HG03095 (cell line): ENCODE data around the gene ZDHHC20.
A peak's percentile ranks its signal among the peaks of the same experiment; 100 is the strongest.

ENCODE experiments used
- ATAC-seq: cut with Tn5 transposase; IDR thresholded peaks from one replicate; pipeline ENCODE4 v1.9.1; 2021; ENCODE audit warnings: moderate library complexity; ENCODE audit not compliant: unreplicated experiment

ZDHHC20 gene

DNA sequence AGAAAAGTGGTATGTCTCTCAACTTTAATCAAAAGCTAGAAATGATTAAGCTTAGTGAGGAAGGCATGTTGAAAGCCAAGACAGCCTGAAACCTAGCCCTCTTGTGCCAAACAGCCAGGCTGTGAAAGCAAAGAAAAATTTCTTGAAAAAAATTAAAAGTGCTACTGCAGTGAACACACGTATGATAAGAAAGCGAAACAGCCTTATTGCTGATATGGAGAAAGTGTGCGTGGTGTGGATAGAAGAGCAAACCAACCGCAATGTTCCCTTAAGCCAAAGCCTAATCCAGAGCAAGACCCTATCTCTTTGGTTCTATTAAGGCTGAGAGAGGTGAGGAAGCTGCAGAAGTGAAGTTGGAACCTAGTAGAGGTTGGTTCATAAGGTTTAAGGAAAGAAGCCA is 96.4 kb downstream of the ZDHHC20 start:
- ATAC-seq = no peak

DNA sequence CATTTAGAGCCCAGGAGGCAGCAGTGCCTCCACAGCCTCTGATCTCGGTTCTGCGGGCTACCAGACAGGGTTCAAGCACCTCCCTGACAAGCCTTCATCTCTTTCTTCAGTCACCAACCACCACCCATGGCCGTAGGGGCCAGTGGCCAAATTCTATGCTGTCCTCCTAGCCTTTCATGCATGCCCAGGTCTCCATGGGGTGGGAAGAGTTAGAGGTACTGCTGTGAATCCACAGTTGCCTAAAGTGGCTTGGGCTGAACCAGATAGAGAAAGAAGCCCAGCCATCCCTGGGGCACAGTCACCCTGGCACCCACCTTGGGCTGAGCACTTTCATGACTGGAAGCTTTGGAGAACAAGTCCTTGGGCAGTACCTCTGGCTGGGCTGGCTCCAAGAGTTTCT is 97.4 kb downstream of the ZDHHC20 start:
- no peak for ATAC-seq

DNA sequence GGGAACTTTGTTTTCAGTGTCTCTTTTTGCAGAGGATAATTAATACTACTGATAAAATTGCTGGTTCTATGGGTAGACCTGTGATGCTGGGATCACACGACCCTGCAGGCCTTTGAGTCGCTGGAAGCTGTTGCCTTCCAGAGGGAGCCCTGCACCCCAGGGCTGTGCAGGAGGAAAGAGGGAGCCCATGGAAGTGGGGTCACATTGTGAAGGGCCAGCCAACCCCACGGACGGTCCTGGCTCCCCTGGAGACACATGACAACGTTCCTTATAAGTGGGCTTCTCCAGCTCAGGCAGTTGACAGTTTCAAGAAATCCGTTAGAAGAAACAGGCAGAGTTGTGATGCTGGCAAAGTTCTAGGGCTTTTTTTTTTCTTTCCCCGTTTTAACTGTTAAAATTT is 98.0 kb downstream of the ZDHHC20 start:
- ATAC-seq = no peak

DNA sequence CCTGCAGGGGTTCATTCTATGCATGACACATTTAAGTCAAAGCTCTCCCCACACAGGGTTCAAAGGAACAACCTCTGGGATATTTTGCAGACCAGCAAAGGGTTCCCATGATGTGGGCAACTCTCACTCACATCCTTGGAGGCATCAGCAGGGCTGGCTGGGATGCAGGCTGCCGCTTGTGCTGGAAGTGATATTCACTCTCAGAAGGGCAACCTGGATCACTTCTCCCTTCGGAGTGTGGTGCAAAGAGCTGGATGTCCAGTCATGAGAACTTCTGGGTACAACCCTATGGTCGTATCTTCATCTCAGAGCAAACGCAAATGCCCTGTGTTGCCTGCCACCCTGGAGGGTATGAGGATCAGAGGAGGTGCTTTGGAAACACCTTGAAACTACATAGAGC is 98.6 kb downstream of the ZDHHC20 start:
- no peak for ATAC-seq

DNA sequence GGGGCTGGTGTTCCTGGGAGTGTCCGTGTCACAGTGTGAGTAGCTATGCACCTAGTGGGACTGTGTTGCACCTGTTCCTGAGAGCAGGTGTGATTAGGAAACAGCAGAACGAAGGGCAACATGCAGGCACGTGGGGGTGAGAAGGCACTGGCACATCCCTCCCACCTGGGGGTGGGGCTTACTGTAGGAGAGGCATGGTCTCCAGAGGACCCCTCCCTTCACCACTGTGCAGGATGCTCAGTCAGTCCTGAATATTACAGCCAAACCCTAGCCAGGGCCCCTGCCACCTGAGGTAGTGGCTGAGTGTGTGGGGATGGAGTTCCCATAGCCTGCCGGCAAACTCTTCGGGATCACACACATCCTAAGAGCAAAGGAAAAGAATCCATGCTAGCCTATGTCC is 99.2 kb downstream of the ZDHHC20 start:
- no peak for ATAC-seq

DNA sequence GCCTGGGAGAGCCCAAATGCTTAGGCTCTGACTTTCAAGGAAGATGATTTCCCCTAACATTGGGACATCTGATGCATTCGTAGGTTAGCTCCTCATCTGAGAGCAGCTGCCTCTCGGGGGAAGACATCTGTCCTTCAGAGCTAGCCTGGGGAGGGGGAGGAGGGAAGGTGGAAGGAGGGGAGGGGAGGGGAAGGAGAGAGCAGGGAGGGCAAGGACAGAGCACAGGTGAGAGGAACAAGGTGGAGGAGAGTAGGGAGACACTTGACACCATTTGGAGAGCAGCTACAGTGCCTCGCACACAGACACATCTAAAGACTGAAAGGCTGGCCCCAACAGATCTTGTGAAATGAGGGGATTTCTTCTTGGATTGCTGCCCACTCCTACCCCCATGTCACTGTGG is 103.8 kb downstream of the ZDHHC20 start:
- ATAC-seq = no peak

DNA sequence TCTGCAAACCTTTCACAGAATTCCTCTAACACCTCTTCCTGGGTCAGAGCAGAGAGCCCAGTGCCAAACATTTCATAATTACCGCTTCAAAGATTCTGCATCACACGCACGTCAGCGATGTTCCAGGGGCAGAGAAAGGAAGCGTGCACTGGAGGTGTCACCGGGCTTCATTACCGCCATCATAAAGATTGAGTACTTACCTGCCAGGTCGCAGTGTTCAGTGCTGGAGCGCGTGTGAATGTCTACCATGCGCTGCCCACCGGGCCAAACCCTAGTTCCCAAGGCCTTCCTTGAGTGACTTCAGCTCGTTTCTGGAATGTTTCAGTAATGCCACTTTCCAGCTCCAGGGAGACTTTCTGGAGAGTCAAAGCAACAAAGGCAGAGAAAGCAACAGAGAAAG is 104.4 kb downstream of the ZDHHC20 start:
- ATAC-seq = no peak

DNA sequence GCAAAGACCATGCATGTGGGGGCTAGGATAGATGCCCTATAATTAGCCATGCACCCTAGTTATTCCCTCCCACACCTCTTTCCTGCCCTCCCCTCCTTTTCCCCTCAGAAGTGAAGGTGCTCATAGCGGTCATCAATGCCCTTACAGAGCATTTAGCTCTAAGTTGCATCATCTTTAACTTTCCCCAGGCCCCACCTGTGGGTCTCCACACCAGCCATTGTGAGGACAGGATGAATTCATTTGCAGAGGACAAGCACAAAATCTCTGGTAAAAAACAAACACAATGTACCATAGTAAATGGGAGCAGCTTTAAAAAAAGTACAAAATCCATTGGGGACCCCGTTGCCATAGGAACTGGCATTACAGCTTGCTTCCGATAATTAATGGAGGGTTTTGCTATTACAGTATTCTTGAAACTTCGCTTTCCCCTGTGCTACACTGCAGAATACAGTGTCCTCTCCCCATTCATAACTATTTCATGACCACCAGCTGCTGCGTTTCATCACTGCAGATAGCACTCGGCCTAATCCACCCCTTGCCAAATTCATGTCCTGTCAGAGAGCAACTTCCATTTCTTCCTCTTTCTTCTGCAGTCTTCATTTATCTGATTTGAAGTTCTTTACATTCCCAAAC is 110.5 kb downstream of the ZDHHC20 start:
- no peak for ATAC-seq

DNA sequence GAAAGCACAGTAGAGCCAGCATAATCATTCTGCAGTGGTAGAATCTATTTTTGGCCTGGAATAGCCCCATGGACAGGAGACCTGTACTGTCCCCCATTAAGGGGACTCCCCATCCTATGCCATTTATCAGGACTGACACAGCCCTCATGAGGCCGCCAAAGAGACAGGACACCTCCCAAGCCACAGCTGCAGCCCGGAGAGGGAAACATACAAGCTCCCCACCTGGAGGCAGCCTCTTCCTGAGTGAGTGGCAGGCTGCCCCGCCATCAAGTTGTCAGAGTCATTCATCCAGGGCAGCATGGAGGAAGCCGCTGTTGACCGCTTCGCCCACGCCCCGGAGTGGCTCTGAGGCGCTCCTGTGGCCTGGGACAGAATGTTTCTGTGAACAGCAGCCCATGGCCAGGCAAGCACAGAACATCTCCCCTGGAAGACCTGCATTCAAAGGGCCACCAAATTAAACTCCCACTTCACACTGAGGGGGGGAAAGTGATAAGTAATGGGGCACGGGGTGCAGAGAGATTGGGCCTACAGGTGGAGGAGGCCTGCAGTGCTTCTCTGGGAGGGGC is 111.3 kb downstream of the ZDHHC20 start:
- ATAC-seq = no peak

DNA sequence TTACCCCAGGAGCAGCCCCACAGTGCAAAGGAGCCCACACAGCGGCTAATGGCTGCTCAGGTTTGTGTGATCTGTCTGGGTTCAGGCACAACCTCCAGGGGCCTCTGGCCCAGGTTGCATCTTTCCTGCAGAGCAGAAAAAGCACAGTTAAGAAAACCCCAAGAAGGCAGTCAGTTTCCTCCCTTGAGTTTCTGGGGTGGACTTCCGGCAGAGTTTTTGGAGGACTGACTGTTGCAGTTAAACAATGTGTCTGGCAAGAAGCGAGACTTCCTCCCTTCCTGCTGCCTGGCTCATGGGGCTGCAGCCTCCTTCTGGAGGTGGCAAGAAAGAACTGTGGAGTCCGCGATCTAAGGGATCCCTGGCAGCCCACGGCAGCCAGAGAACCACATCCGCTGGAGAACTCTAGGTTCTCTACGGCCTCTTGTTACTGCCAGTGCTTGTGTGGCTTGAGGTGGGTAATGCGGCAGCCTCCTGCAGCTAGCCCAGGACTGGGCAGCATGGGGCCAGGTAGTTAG is 114.4 kb downstream of the ZDHHC20 start:
- peak; percentile 53 for ATAC-seq

DNA sequence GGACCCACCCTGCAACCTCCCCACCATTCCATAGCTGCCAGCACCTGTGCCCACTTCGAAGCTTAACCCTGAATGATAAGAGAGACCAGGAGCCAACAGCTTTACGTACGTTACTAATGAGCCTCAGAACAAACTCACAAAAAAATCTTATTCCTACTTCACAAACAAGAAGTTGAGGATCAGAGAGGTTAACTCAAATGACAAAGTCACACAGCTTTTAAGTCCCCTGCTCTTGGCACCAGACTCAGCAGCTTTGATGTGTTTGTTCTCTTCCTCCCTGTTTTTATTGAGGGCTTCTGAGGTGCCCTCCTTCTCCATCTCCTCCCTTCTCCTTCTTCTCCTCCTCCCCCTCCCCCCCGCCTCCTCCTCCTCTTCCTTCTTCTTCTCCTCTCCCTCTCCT is 115.4 kb downstream of the ZDHHC20 start:
- no peak for ATAC-seq

DNA sequence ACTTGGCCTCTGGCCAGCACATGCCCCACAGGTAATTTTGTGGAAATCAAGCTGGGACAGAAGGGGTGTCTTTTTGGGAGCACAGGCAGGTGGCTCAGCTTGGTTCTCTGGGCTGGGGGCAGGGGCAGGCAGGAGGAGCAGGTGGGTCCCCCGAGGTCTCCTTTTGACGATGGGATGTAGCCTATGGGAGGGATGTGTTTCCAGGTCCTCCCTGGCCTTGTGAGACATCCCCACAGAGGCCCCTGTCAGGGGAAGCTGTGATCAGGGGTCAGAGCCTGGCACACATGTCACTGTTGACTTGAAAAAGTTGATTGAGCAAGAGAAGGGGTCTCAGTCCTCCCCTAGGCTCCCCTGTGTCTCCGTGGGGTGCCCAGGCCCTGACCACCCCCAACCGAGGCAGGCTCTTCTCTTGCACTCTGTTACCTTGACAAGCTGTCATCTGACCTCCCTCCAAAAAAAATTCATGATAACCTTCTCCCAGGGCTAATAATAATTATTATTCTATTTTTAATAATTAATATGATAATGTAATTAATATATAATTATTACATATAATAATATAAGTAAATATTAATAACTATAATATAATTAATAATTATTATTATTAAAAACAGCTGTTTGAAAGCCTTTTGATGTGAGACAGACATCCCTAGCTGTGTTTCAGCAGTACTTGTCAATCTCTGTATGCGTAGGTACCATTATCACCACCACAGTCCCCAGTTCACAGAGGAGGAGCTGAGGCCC is 116.2 kb downstream of the ZDHHC20 start:
- ATAC-seq = no peak

DNA sequence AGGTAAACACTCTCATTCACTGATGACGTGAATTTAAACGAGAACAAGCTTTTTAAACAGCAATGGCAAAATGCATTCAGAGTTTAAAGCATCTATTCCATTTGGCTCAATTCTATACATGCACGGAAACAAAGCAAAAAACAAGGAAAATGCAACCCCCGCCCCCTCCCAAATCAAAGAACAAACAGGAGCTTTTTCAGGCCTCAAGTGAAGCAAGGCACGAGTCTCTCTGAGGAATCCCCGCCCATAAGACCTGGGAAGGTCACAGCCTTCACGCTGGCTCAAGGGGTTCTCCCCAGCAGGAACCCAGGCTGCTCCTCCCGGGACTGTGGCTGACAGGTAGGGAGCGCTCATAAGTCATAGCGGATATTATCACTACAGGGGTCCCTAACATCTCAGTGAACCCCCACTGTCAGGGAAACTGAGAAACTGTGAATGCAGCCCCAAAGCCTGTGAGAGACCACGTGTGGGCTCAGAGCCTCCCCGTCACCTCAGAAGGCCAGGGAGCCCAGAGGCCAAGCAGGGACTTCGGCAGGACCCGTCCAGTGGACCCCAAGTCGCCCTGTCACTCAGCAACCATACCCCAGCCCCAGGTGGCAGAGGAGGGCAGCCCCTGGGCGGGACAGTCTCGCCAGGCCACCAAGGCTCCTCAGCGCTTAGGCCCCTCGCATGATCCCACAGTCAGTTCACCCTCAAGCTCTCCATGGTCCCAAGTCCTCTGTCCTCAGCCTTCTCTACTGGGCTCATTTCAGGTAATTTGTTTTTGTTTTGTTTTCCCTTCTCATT is 117.3 kb downstream of the ZDHHC20 start:
- ATAC-seq = no peak

DNA sequence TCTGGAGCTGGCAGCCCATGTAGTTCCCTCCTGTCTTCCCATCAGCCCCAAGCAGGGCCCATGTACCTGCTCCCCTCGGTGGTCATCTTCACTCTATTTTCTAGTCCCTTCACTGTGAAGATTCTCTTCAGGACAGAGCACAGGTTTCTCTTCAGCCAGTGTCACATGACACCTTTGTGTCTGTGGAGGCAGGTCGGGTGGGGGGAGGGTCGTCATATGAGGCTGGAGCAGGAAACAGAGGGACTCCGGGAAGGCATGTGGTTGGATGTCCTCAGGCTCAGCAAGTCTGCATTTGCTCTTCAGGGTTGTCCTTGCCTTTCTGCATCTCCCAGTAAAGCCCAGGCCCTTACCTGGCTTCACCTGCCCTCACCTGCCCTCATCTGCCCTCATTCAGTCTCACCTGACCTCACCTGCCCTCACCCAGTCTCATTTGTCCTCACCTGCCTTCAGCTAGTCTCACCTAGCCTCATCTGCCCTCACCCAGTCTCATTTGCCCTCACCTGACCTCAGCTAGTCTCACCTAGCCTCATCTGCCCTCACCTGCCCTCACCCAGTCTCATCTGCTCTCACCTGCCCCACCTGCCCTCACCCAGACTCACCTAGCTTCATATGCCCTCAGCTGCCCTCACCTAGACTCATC is 120.3 kb downstream of the ZDHHC20 start:
- ATAC-seq = no peak

DNA sequence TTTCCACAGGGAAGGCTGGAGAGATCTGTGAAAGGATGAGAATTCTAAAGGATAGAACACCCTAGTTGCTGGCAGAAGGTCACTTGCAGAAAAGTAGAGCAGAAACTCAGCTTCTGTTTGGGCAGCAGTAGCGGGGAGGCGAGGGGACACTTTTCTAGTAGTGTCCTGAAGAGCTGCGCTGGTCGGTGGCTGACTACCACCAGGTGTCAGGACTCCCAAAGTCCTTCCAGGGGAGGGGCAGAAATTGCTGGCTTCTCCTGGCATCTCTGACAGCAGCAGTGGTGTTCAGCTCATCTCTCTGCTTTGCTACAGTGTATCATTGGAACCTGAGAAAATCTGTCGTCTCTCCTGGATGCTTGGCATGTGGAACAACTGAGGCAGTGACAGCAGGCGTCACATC is 120.9 kb downstream of the ZDHHC20 start:
- ATAC-seq = no peak

DNA sequence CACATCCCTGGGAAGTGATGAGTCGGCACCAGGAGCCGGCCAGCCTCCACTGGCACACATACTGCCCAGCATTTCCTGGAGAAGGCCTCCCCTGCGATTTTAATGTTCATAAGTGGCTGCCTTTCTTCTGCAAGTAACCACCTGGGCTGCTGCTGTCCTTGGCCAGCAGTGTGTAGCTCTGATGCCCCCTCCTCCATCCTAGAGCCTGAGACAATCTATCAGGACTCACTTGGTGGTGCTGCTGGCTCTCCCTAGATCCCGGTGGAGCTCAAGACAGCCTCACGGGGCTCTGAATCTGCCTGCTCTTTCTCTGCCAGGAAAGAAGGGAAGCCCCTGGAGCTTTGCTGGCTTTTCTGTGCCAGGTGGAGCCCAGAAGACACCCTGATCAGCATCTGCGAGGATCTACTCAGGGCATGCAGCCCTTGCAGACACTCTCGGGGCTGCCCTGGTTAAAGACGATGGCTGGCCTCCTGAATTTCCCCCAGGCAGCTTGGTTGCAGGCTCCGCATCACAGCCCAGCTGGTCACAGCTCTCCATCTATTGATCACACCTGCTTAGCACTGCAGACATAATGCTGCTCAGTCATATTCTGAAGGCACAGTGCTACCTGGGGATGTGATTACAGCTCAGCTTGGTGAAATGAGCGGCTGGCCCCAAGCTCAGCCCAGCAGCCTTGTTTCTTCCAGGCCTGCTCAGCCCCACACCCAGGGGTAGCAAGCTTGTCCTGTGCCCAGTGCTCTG is 122.3 kb downstream of the ZDHHC20 start:
- ATAC-seq = no peak

DNA sequence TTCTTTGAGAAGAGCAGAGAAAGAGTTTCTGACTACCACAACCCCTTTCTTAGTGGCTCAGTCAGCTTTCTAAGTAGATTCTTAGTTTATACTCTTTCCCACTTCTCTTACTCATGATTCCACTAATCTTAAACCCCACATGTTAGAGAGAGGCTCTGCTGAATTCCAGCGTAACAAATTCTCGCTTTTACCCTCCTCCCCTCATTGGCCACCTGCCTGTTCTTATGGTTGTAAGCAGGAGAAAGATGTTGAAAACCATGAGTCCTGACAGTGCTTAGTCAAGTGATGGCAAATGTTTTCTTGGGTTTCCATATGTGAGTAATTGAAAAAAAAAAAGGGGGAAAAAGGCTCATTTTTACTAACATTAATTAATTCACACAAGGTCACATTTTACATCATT is 125.9 kb downstream of the ZDHHC20 start:
- no peak for ATAC-seq

DNA sequence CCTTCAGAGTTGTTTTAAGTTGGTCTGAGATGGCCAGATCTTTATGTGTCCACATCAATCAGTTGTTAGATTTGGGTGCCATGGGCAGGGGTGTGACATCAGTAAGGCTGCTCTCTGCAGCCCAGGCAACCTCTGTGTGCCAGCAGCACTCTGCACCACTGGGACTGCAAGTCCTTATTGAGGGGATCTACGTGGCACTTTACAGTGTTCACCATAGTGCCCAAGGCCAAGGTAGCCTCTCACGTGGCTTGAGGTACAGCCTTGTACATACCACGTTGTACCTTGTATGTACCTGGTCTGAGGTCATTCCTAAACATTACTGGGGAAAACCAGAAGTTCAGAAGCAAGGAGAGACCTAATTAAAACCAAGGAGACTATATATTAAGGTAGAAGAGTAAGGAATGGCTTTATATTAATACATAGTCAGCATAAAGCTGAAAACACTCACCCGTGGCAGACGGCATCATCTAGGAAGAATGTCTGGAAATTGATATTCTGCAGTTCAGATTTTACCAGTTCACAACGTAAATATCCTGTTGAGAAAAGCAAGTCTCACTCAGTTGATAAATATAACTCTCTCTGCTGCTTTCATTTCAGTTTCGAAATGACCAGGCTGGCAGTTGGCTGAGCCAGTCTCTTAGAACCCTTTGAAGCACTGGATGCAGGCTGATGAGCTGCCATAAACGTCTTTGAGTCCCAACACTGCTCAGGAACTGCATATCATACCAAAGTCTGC is 128.8 kb downstream of the ZDHHC20 start:
- peak; percentile 73 for ATAC-seq

DNA sequence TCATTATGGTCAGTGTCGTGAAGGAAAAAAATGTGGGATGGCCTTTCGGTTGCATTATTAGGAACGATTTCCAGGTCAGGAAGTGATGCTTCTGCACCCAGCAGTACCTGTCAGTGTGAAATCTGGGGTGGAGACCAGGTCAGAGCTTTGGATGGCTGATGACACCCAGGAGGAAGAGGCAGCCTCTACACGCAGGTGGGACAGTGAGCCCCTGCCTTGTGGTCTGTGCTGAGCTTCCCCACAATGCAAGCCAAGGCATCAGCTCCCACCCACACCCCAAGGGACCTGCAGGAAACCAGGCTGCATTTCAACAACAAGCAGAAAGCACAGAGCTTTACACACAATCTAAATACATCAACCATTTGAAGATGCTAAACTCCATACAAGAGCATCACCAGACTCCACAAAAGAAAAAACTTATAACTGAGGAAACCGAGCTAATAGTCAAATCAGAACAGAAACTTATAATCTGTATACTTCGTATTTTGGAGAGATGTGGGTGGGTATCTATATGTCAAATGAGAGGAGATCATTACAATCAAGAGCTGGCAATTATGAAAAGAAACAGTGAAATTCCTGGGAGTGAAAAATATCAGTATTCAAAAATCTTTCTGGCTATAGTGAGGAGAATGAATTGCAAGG is 130.1 kb downstream of the ZDHHC20 start:
- no peak for ATAC-seq
